ENCODE measurements around the gene OR1N2. TPM values are rescaled to one million over a fixed set of nuclear protein-coding genes. Genes with fewer than 3 reads are reported as not detected.
"Not testable (repeated sequence)": the region's sequence is repeated elsewhere in the genome, so short reads cannot be mapped to it uniquely, and the experiment has no call there.

Gene OR1N2
- total RNA-seq, 1 donor from 2014 or later, result not detected

- no peaks in the 10 kb centered on the region for H3K36me3 ChIP-seq
- H3K4me1 ChIP-seq, result no peaks in the 10 kb centered on the region
- intact Hi-C loops (cut with DNase I), result no loop called here
- H3K9me3 ChIP-seq, result no peaks in the 10 kb centered on the region
- no peak overlapping the region for H3K4me3 ChIP-seq
- no peak for DNase-seq (ENCODE audit: low spot score in 2 of 2)
- TF ChIP-seq CTCF (IDR thresholded peaks at IDR 0.05), result no peak
- no peak overlapping the region for H3K27ac ChIP-seq
- H3K27me3 ChIP-seq, result no peaks in the 10 kb centered on the region
Measured at GRCh38 chr9:122580360-122580759, 27.4 kb downstream of the OR1N2 start.

- H3K27me3 ChIP-seq; intact Hi-C loops (cut with DNase I); H3K9me3 ChIP-seq; H3K4me1 ChIP-seq; H3K4me3 ChIP-seq; H3K27ac ChIP-seq; DNase-seq (ENCODE audit: low spot score in 2 of 2); H3K36me3 ChIP-seq: not testable (repeated sequence)
Measured at GRCh38 chr9:122583284-122583683, 30.4 kb downstream of the OR1N2 start, which contains the start of gene OR1L8. Gene OR1L8 (minus strand): TSS chr9:122583384. CDS start chr9:122568477, 14,907 bp downstream.

Other genes starting within 250 kb of the OR1N2 start
- 13.0 TPM for gene PTGS1, start 182.1 kb upstream of the OR1N2 start, total RNA-seq
- gene OR1J1, start 75.2 kb upstream of the OR1N2 start, total RNA-seq, result not detected
- not detected for gene OR1J2, start 42.3 kb upstream of the OR1N2 start, total RNA-seq
- not detected for gene OR1J4, start 34.0 kb upstream of the OR1N2 start, total RNA-seq
- not detected for gene OR1N1, start 25.8 kb upstream of the OR1N2 start, total RNA-seq
- not detected for gene OR1L8, start 30.3 kb downstream of the OR1N2 start, total RNA-seq
- gene OR1Q1, start 61.6 kb downstream of the OR1N2 start, total RNA-seq, result not detected
- not detected for gene OR1B1, start 104.5 kb downstream of the OR1N2 start, total RNA-seq
- not detected for gene OR1L1, start 108.6 kb downstream of the OR1N2 start, total RNA-seq
- not detected for gene OR1L3, start 122.0 kb downstream of the OR1N2 start, total RNA-seq
- not detected for gene OR1L4, start 170.9 kb downstream of the OR1N2 start, total RNA-seq
- not detected for gene OR1L6, start 189.2 kb downstream of the OR1N2 start, total RNA-seq
- not detected for gene OR5C1, start 235.8 kb downstream of the OR1N2 start, total RNA-seq
- not detected for gene OR1K1, start 247.0 kb downstream of the OR1N2 start, total RNA-seq